Measurements from ENCODE around the gene FAM170A. TPM values are rescaled to one million over a fixed set of nuclear protein-coding genes. Genes with fewer than 3 reads are reported as not detected.

Gene FAM170A
- total RNA-seq (2021) (not detected in 3 replicates), Bru-seq, nascent RNA (percentile 20 among the genes with signal in this experiment)
- long read RNA-seq, experiment 1, result 0 reads
- long read RNA-seq, experiment 2, result 0 reads
- long read RNA-seq, experiment 3, result 0 reads

GRCh38 chr5:119629339-119629738 is at the start of gene FAM170A:
TSS of gene FAM170A (plus strand) at chr5:119629558. CDS start at chr5:119629769, 211 bp downstream.
- Mint-ChIP-seq H3K27me3 (ENCODE audit: low read depth) (no peaks in the 10 kb centered on the region; the same call in 1 of the 2 replicates), H3K9me3 (no peaks in the 10 kb centered on the region), H3K4me3 (no peak within 1 kb of the TSS), H3K27ac (no peak within 1 kb of the TSS), H3K4me1 (peaks cover 8% of the 10 kb centered on the region), H3K36me3 (no peaks in the 10 kb centered on the region)
- ChIA-PET CTCF (no interaction called here), POLR2A (no interaction called here)
- DNase-seq (ENCODE audit: low spot score) (no peak), ATAC-seq (no peak)
- TF ChIP-seq PREB (CRISPR knock-in tag; IDR thresholded peaks at IDR 0.05; ENCODE audit: borderline replicate concordance), result no peak

- Mint-ChIP-seq H3K9me3 (peaks cover 11% of the 10 kb centered on the region), H3K36me3 (no peaks in the 10 kb centered on the region; the same call in 1 of the 2 replicates), H3K4me1 (peaks cover 26% of the 10 kb centered on the region), H3K27me3 (ENCODE audit: low read depth) (no peaks in the 10 kb centered on the region), H3K4me3 (no peak overlapping the region), H3K27ac (no peak overlapping the region; the same call in 1 of the 2 replicates)
- TF ChIP-seq NFATC4 (CRISPR knock-in tag; IDR thresholded peaks at IDR 0.05), result no peak
- no peak for TF ChIP-seq ZNF512 (CRISPR knock-in tag; IDR thresholded peaks at IDR 0.05; ENCODE audit: borderline replicate concordance)
- TF ChIP-seq NR1H2 (CRISPR knock-in tag; IDR thresholded peaks at IDR 0.05), result no peak
- TF ChIP-seq ATF6 (CRISPR knock-in tag; IDR thresholded peaks at IDR 0.05), result no peak
- no peak for TF ChIP-seq RORB (CRISPR knock-in tag; IDR thresholded peaks at IDR 0.05)
- TF ChIP-seq RELA (CRISPR knock-in tag; IDR thresholded peaks at IDR 0.05; ENCODE audit: borderline replicate concordance), result no peak
- no peak for TF ChIP-seq MXD4 (CRISPR knock-in tag; IDR thresholded peaks at IDR 0.05; ENCODE audit: borderline replicate concordance)
- TF ChIP-seq CREB1 (CRISPR knock-in tag; IDR thresholded peaks at IDR 0.05), result no peak
- TF ChIP-seq USF1 (CRISPR knock-in tag; IDR thresholded peaks at IDR 0.05), result no peak
- no peak for TF ChIP-seq ARID4B (CRISPR knock-in tag; IDR thresholded peaks at IDR 0.05; ENCODE audit: borderline replicate concordance)
- TF ChIP-seq ZNF423 (CRISPR knock-in tag; IDR thresholded peaks at IDR 0.05), result no peak; the same call in 1 of the 2 replicates
- TF ChIP-seq ZNF396 (CRISPR knock-in tag; IDR thresholded peaks at IDR 0.05; ENCODE audit: borderline replicate concordance), result no peak
- no peak for TF ChIP-seq NR2C2 (CRISPR knock-in tag; IDR thresholded peaks at IDR 0.05)
- ATAC-seq (peak; percentile 89), DNase-seq (ENCODE audit: low spot score) (peak; percentile 28)
- ChIA-PET CTCF (interaction anchor here (1.0 to 1.6 kb wide), 4 partner anchors 11 to 112 kb away, joined by 3 to 6 read pairs (median 3); no protein-coding TSS in a partner anchor), POLR2A (no interaction called here)
Observed at GRCh38 chr5:119582987-119583386, 46.4 kb upstream of the FAM170A start.

Data from WTC11 (cell line).